Neural progenitor cell (in vitro differentiated cells): ENCODE results near the gene PRMT9. TPM values are rescaled to one million over a fixed set of nuclear protein-coding genes. Genes with fewer than 3 reads are reported as not detected.

Experiments used
- DNase-seq: peaks from one replicate; pipeline ENCODE4 v3.0.0-alpha.2; 2016; ENCODE audit warnings: low spot score
- H2AFZ ChIP-seq: fragments of 200-600 bp; sonication (generic); replicated peaks from 2 replicates; pipeline ENCODE4 v1.6.1; 2016; ENCODE audit warnings: antibody characterized with exemption
- H3F3A ChIP-seq: fragments of 200-600 bp; sonication (generic); 2 replicates; pipeline ENCODE4 v1.6.1; 2016; ENCODE audit warnings: antibody characterized with exemption, low read depth
- H3K27ac ChIP-seq: fragments of 200-600 bp; sonication (generic); 2 replicates; pipeline ENCODE4 v1.5.1; 2016; ENCODE audit warnings: mild to moderate bottlenecking
- H3K27me3 ChIP-seq: fragments of 200-600 bp; sonication (generic); 2 replicates; pipeline ENCODE4 v1.6.1; 2016; ENCODE audit warnings: mild to moderate bottlenecking, moderate library complexity
- H3K36me3 ChIP-seq: fragments of 200-600 bp; sonication (generic); 2 replicates; pipeline ENCODE4 v1.5.1; 2016
- H3K4me1 ChIP-seq: fragments of 200-600 bp; sonication (generic); 2 replicates; pipeline ENCODE4 v1.6.1; 2016; ENCODE audit warnings: mixed run types
- H3K4me2 ChIP-seq: fragments of 200-600 bp; sonication (generic); 2 replicates; pipeline ENCODE4 v1.6.1; 2016
- H3K4me3 ChIP-seq: fragments of 200-600 bp; sonication (generic); 2 replicates; pipeline ENCODE4 v1.5.1; 2016
- H3K79me2 ChIP-seq: fragments of 200-600 bp; sonication (generic); 2 replicates; pipeline ENCODE4 v1.6.1; 2016; ENCODE audit warnings: low read depth
- H3K9ac ChIP-seq: fragments of 200-600 bp; sonication (generic); 2 replicates; pipeline ENCODE4 v1.6.1; 2016
- H3K9me3 ChIP-seq: fragments of 200-600 bp; sonication (generic); 2 replicates; pipeline ENCODE4 v1.5.1; 2016; ENCODE audit warnings: low read depth
- H4K20me1 ChIP-seq: fragments of 200-600 bp; sonication (generic); 2 replicates; pipeline ENCODE4 v1.6.1; 2016; ENCODE audit warnings: low read depth
- H3K27ac Mint-ChIP-seq: 3 replicates; pipeline ENCODE4 v1.8.0; 2021; ENCODE audit warnings: mixed read lengths
- H3K27me3 Mint-ChIP-seq: 2 replicates; pipeline ENCODE4 v1.8.0; 2022; ENCODE audit warnings: low read depth, mild to moderate bottlenecking, inconsistent platforms, moderate library complexity, mixed read lengths; ENCODE audit not compliant: insufficient read depth
- H3K36me3 Mint-ChIP-seq: 3 replicates; pipeline ENCODE4 v1.8.0; 2021; ENCODE audit warnings: mixed read lengths
- H3K4me1 Mint-ChIP-seq: 3 replicates; pipeline ENCODE4 v1.8.0; 2021; ENCODE audit warnings: mixed read lengths
- H3K4me3 Mint-ChIP-seq: 3 replicates; pipeline ENCODE4 v1.8.0; 2021; ENCODE audit warnings: mild to moderate bottlenecking, moderate library complexity, mixed read lengths
- H3K9me3 Mint-ChIP-seq: 3 replicates; pipeline ENCODE4 v1.8.0; 2020; ENCODE audit warnings: mixed read lengths
- CTCF ChIP-seq: fragments of 200-600 bp; sonication (generic); IDR thresholded peaks from 2 replicates; pipeline ENCODE4 v1.5.1; 2017; ENCODE audit warnings: antibody characterized with exemption, mild to moderate bottlenecking
- EZH2 ChIP-seq: fragments of 200-600 bp; sonication (generic); IDR thresholded peaks from 2 replicates; pipeline ENCODE4 v1.6.1; 2017; ENCODE audit warnings: antibody characterized with exemption, mild to moderate bottlenecking, moderate library complexity
- EZH2phosphoT487 ChIP-seq: fragments of 200-600 bp; sonication (generic); IDR thresholded peaks from 2 replicates; pipeline ENCODE4 v1.6.1; 2017; ENCODE audit warnings: antibody characterized with exemption
- total RNA-seq: library from RNA; depleted of rRNA; stranded (reverse); fragments of >200 nt; gene quantifications from 2 replicates; pipeline ENCODE4 v1.2.3, GENCODE V29; 2015; ENCODE audit warnings: low replicate concordance

The PRMT9 gene
- total RNA-seq, 1 donor from 2014 or later, result 24.8 TPM

DNA sequence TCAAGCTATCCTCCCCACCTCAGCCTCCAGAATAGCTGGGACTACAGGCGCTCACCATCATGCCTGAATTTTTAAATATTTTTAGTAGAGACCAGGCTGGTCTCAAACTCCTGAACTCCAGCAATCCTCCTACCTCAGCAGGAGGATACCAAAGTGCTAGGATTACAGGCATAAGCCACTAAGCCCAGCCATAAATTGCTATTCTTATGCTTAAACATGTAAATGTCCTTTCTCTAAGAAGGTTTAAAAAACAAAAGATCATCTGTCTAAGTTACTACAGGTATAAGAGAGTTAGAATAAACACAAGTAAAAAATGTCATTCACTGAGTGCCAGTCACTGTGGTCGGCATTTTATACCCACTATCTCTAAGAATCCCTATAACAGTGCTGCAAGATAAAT is 28.3 kb downstream of the PRMT9 start:
- Histone ChIP-seq H4K20me1 (no peaks in the 10 kb centered on the region), H3K27ac (no peak overlapping the region), H3K9ac (no peak overlapping the region), H3K36me3 (peaks cover 6% of the 10 kb centered on the region), H2AFZ (no peak overlapping the region), H3K4me2 (no peak overlapping the region), H3K79me2 (peaks cover 9% of the 10 kb centered on the region), H3F3A (no peaks in the 10 kb centered on the region), H3K27me3 (no peaks in the 10 kb centered on the region), H3K9me3 (no peaks in the 10 kb centered on the region), H3K4me3 (no peak overlapping the region), H3K4me1 (no peaks in the 10 kb centered on the region)
- H3K36me3 Mint-ChIP-seq, result peaks cover 18% of the 10 kb centered on the region
- H3K27me3 Mint-ChIP-seq, result no peaks in the 10 kb centered on the region
- H3K27ac Mint-ChIP-seq, result no peak overlapping the region
- no peak for TF ChIP-seq CTCF
- H3K4me3 Mint-ChIP-seq, result no peak overlapping the region
- no peaks in the 10 kb centered on the region for H3K4me1 Mint-ChIP-seq
- no peak for DNase-seq
- H3K9me3 Mint-ChIP-seq, result no peaks in the 10 kb centered on the region

DNA sequence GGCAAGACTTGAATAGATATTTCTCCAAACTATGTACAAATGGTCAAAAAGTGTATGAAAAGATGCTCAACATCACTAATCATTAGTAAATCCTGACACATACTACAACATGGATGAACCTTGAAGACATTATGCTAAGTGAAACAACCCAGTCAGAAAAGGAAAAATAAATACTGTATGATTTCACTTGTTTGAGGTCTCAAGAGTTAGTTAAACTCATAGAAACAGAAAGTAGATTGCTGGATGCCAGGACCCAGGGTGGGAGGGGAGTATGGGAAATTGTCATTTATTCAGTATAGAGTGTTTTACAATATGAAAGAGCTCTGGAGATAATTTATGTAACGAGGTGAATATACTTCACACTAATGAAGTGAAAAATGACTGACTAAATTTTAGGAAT is 32.4 kb downstream of the PRMT9 start:
- H3K9ac ChIP-seq, result no peak overlapping the region
- peaks cover 24% of the 10 kb centered on the region for H3K79me2 ChIP-seq
- H3K36me3 ChIP-seq, result no peaks in the 10 kb centered on the region
- H3K27ac ChIP-seq, result no peak overlapping the region
- Mint-ChIP-seq H3K27ac (no peak overlapping the region), H3K4me1 (no peaks in the 10 kb centered on the region), H3K4me3 (no peak overlapping the region), H3K9me3 (no peaks in the 10 kb centered on the region), H3K27me3 (peaks cover 2% of the 10 kb centered on the region), H3K36me3 (peaks cover 35% of the 10 kb centered on the region)
- H3K27me3 ChIP-seq, result no peaks in the 10 kb centered on the region
- no peaks in the 10 kb centered on the region for H3K4me1 ChIP-seq
- H4K20me1 ChIP-seq, result no peaks in the 10 kb centered on the region
- H3F3A ChIP-seq, result no peaks in the 10 kb centered on the region
- H3K4me2 ChIP-seq, result no peak overlapping the region
- no peak overlapping the region for H3K4me3 ChIP-seq
- no peak for DNase-seq
- H3K9me3 ChIP-seq, result no peaks in the 10 kb centered on the region
- TF ChIP-seq CTCF (no peak), EZH2 (no peak), EZH2phosphoT487 (no peak)
- no peak overlapping the region for H2AFZ ChIP-seq

- H3K27ac Mint-ChIP-seq, result no peak overlapping the region
- H3K27ac ChIP-seq, result no peak overlapping the region
- H3K36me3 Mint-ChIP-seq, result peaks cover 30% of the 10 kb centered on the region
Observed at GRCh38 chr4:147648656-147649055, 35.3 kb downstream of the PRMT9 start.

More at GRCh38 chr4:147648656-147649055, 35.3 kb downstream of the PRMT9 start:
- H3F3A ChIP-seq, result no peaks in the 10 kb centered on the region
- H3K36me3 ChIP-seq, result no peaks in the 10 kb centered on the region
- no peak overlapping the region for H3K4me3 ChIP-seq
- H3K79me2 ChIP-seq, result peaks cover 35% of the 10 kb centered on the region
- H3K4me2 ChIP-seq, result no peak overlapping the region
- no peak for DNase-seq
- no peak overlapping the region for H3K4me3 Mint-ChIP-seq
- no peaks in the 10 kb centered on the region for H3K27me3 ChIP-seq
- no peaks in the 10 kb centered on the region for H3K4me1 Mint-ChIP-seq
- H3K4me1 ChIP-seq, result no peaks in the 10 kb centered on the region
- H3K9ac ChIP-seq, result no peak overlapping the region
- no peak overlapping the region for H2AFZ ChIP-seq
- H3K27me3 Mint-ChIP-seq, result peaks cover 2% of the 10 kb centered on the region
- H3K9me3 ChIP-seq, result no peaks in the 10 kb centered on the region
- TF ChIP-seq CTCF, result no peak
- no peak for TF ChIP-seq EZH2
- TF ChIP-seq EZH2phosphoT487, result no peak
- H4K20me1 ChIP-seq, result peaks cover 2% of the 10 kb centered on the region
- no peaks in the 10 kb centered on the region for H3K9me3 Mint-ChIP-seq
